T-cell (primary cell): ENCODE data around the gene MAP2K4. TPM values are rescaled to one million over a fixed set of nuclear protein-coding genes. Genes with fewer than 3 reads are reported as not detected.

Experiments used
- ATAC-seq, 4 experiments: fragments of 200-7000 bp in 3 of 4; fragments of 150-1000 bp in 1 of 4; cut with Tn5 transposase; replicated peaks in 1 of 4; 1 replicate in 3 of 4; 2 replicates in 1 of 4; pipeline ENCODE4 v1.10.0; 2021; ENCODE audit warnings: moderate library complexity in 3 of 4, mild to moderate bottlenecking in 2 of 4, moderate number of reproducible peaks in 1 of 4
- CTCF ChIA-PET, 2 donors: fragments of 300-600 bp; sonication (Branson Sonifier 250); formaldehyde crosslinking; loops; one replicate each; lab custom pipeline; 2022; ENCODE audit warnings: antibody characterized with exemption in 2 of 2; lab: Charles Lee
- POLR2A ChIA-PET, 2 donors: fragments of 300-600 bp; sonication (Branson Sonifier 250); formaldehyde crosslinking; loops; one replicate each; lab custom pipeline; 2022; ENCODE audit warnings: antibody characterized with exemption in 2 of 2; lab: Charles Lee
- DNase-seq, 35 experiments: peaks; one replicate each; pipeline versions ENCODE4 v3.0.0 to v3.0.0-alpha.2; 2013 to 2023
- H3K27ac ChIP-seq: one replicate; pipeline ENCODE4 v1.5.1; 2013; ENCODE audit warnings: low read length
- H3K27me3 ChIP-seq, 2 experiments: replicated peaks in 1 of 2; 1 replicate in 1 of 2; 2 replicates in 1 of 2; pipeline versions ENCODE4 v1.6.1 to v1.7.0; 2013; ENCODE audit warnings: low read length in 1 of 2, mixed read lengths in 1 of 2; ENCODE audit not compliant: control insufficient read depth in 2 of 2, insufficient read depth in 2 of 2; ENCODE audit errors: extremely low read depth in 1 of 2
- H3K36me3 ChIP-seq, 2 donors: 1 replicate in 1 of 2; 2 replicates in 1 of 2; pipeline versions ENCODE4 v1.6.1 to v1.7.0; 2013; ENCODE audit warnings: low read length in 1 of 2; ENCODE audit not compliant: control insufficient read depth in 2 of 2, insufficient read depth in 1 of 2; ENCODE audit errors: extremely low read depth in 1 of 2
- H3K4me1 ChIP-seq, 2 experiments: 1 replicate in 1 of 2; 2 replicates in 1 of 2; pipeline versions ENCODE4 v1.6.1 to v1.7.0; 2013; ENCODE audit warnings: low read length in 2 of 2, mixed read lengths in 1 of 2; ENCODE audit not compliant: insufficient read depth in 2 of 2, control insufficient read depth in 1 of 2; ENCODE audit errors: extremely low read depth in 1 of 2
- H3K4me3 ChIP-seq, 2 donors: 1 replicate in 1 of 2; 2 replicates in 1 of 2; pipeline versions ENCODE4 v1.5.1 to v1.7.0; 2013; ENCODE audit warnings: mild to moderate bottlenecking in 2 of 2, low read length in 1 of 2, moderate library complexity in 1 of 2; ENCODE audit not compliant: control insufficient read depth in 1 of 2; ENCODE audit errors: extremely low read depth in 1 of 2
- H3K9me3 ChIP-seq: 2 replicates; pipeline ENCODE4 v1.7.0; 2013
- H3K27ac Mint-ChIP-seq, 2 donors: one replicate each; pipeline ENCODE4 v1.8.0; 2020 to 2021; ENCODE audit warnings: mild to moderate bottlenecking in 2 of 2, mixed read lengths in 2 of 2
- H3K27me3 Mint-ChIP-seq, 2 donors: one replicate each; pipeline ENCODE4 v1.8.0; 2021 to 2022; ENCODE audit warnings: mixed read lengths in 2 of 2
- H3K36me3 Mint-ChIP-seq: one replicate; pipeline ENCODE4 v1.8.0; 2021; ENCODE audit warnings: mixed read lengths
- H3K4me1 Mint-ChIP-seq, 3 donors: one replicate each; pipeline ENCODE4 v1.8.0; 2020 to 2022; ENCODE audit warnings: mixed read lengths in 3 of 3, mild to moderate bottlenecking in 1 of 3
- H3K4me3 Mint-ChIP-seq, 3 donors: one replicate each; pipeline ENCODE4 v1.8.0; 2020 to 2022; ENCODE audit warnings: mild to moderate bottlenecking in 3 of 3, mixed read lengths in 3 of 3, moderate library complexity in 3 of 3
- H3K9me3 Mint-ChIP-seq, 3 donors: one replicate each; pipeline ENCODE4 v1.8.0; 2020 to 2022; ENCODE audit warnings: mixed read lengths in 3 of 3
- WGBS: methylation state at CpG from one replicate; pipeline ENCODE4 v1.1.5; 2013; ENCODE audit warnings: missing lambda C conversion rate; ENCODE audit not compliant: insufficient coverage; 5-methylcytosine and 5-hydroxymethylcytosine counted together
- total RNA-seq, 35 experiments: library from RNA in 6 of 35; stranded (reverse) in 6 of 35; fragments of 120-200 nt in 1 of 35; gene quantifications; one replicate each; pipeline versions ENCODE4 v1.2.1 to v1.2.4 and lab custom pipeline; 2013 to 2026

MAP2K4 gene
- total RNA-seq, 5 donors from 2014 or later (not counting 1 experiment from before 2014, with no cell fraction given), result 29.4 to 34.6 (median 33.6) TPM

DNA sequence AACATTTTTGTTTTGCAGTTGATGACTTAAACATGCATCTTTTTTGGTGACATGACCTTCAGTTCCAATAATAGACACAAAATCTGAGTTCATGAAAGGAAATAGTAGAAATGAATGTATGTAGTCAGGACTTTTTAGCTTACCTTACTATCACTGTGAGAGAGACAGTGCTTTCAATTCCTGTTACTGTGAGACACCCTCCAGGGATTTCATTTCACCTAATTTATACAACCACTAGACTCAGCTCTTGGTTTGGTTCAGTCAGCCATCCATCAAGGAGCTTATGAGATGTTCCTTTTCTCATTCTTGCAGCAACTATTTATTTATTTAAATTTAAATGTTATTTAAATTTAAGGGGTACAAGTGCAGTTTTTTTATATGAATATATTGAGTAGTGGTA lies 77.9 kb downstream of the MAP2K4 start:
- H3K4me3 Mint-ChIP-seq, result no peak overlapping the region
- Histone ChIP-seq H3K9me3 (no peaks in the 10 kb centered on the region), H3K27me3 (no peaks in the 10 kb centered on the region), H3K4me1 (no peaks in the 10 kb centered on the region), H3K27ac (no peak overlapping the region), H3K4me3 (no peak overlapping the region), H3K36me3 (peaks cover 3 to 11% of the 10 kb centered on the region in 2 donors)
- ATAC-seq, result no peak
- H3K27me3 Mint-ChIP-seq, result no peaks in the 10 kb centered on the region
- no peaks in the 10 kb centered on the region for H3K9me3 Mint-ChIP-seq
- DNase-seq, result no peak
- ChIA-PET CTCF (interaction anchor here in 1 of 2 donors (0.6 kb wide), 1 partner anchor 194 kb away, joined by 3 read pairs; no protein-coding TSS in a partner anchor), POLR2A (no interaction called here)
- peaks cover 53% of the 10 kb centered on the region for H3K36me3 Mint-ChIP-seq
- H3K4me1 Mint-ChIP-seq, result peaks cover 5 to 13% (median 9%) of the 10 kb centered on the region in 3 donors
- no peak overlapping the region for H3K27ac Mint-ChIP-seq

DNA sequence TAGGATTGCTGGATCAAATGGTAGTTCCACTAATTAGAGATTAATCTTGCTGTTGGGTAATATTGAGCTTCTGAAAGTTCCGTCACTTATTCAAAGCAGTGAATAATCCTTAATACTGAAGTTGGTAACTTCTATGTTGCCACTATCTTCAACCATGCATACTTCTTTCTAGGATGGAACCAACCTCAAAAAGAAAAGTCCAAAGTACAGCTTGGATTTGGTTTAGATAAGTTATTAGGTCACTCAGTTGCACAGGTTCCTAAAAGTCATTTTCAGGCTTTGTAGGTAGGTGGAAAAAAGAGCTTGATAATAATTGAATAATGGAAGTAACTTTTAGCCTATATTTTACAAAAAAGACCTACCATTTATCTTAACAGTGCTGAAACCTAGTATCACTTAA lies 78.7 kb downstream of the MAP2K4 start:
- Mint-ChIP-seq H3K4me1 (peaks cover 5 to 13% (median 13%) of the 10 kb centered on the region in 3 donors), H3K4me3 (no peak overlapping the region), H3K9me3 (no peaks in the 10 kb centered on the region), H3K27ac (no peak overlapping the region), H3K27me3 (no peaks in the 10 kb centered on the region), H3K36me3 (peaks cover 56% of the 10 kb centered on the region)
- Histone ChIP-seq H3K9me3 (no peaks in the 10 kb centered on the region), H3K36me3 (peaks cover 3 to 11% of the 10 kb centered on the region in 2 donors), H3K27ac (no peak overlapping the region), H3K4me3 (no peak overlapping the region), H3K27me3 (no peaks in the 10 kb centered on the region), H3K4me1 (no peaks in the 10 kb centered on the region)
- no peak for ATAC-seq
- WGBS, result no CpG with 5 or more reads among the region's 1 CpG
- CTCF ChIA-PET, result no interaction called here
- POLR2A ChIA-PET, result no interaction called here
- no peak for DNase-seq

DNA sequence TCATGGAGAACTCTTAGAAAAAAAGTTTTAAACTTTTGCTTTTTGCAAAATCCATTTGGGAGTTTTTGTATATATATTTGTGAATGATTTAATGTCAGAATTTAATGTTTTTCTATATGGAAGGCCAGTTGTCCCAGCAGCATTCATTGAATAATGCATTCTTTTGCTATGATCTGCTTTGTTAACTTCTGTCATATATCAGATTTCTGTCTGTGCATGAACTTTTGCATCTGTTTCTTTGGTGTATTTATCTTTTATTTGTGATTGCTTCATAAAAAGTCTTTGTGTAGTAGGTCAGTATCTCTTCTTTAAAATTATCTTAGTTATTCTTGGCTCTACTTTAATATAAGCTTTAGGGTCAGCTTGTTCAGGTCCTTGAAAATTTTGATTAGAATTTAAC lies 84.2 kb downstream of the MAP2K4 start:
- peaks cover 8 to 24% (median 17%) of the 10 kb centered on the region in 3 donors for H3K4me1 Mint-ChIP-seq
- ATAC-seq (no peak), DNase-seq (no peak)
- POLR2A ChIA-PET, result no interaction called here
- no peak overlapping the region for H3K4me3 Mint-ChIP-seq
- H3K36me3 Mint-ChIP-seq, result peaks cover 44% of the 10 kb centered on the region
- H3K27me3 Mint-ChIP-seq, result no peaks in the 10 kb centered on the region
- H3K27ac Mint-ChIP-seq, result no peak overlapping the region
- CTCF ChIA-PET, result no interaction called here
- no peaks in the 10 kb centered on the region for H3K9me3 ChIP-seq
- H3K4me1 ChIP-seq, result no peaks in the 10 kb centered on the region
- H3K4me3 ChIP-seq, result no peak overlapping the region
- H3K27me3 ChIP-seq, result no peaks in the 10 kb centered on the region
- H3K27ac ChIP-seq, result no peak overlapping the region
- H3K9me3 Mint-ChIP-seq, result no peaks in the 10 kb centered on the region
- peaks cover 0 to 3% of the 10 kb centered on the region in 2 donors for H3K36me3 ChIP-seq

GRCh38 chr17:12107905-12108304 lies 87.2 kb downstream of the MAP2K4 start:
- H3K27me3 ChIP-seq, result no peaks in the 10 kb centered on the region
- Mint-ChIP-seq H3K4me3 (no peak overlapping the region), H3K4me1 (peaks cover 3 to 15% (median 13%) of the 10 kb centered on the region in 3 donors), H3K27ac (no peak overlapping the region), H3K27me3 (no peaks in the 10 kb centered on the region), H3K9me3 (no peaks in the 10 kb centered on the region), H3K36me3 (peaks cover 43% of the 10 kb centered on the region)
- H3K27ac ChIP-seq, result no peak overlapping the region
- CTCF ChIA-PET, result interaction anchor here in 1 of 2 donors (0.6 kb wide), 1 partner anchor 73 kb away, joined by 3 read pairs; no protein-coding TSS in a partner anchor
- DNase-seq, result no peak
- no peak for ATAC-seq
- H3K9me3 ChIP-seq, result no peaks in the 10 kb centered on the region
- peaks cover 3 to 10% of the 10 kb centered on the region in 2 donors for H3K36me3 ChIP-seq
- H3K4me3 ChIP-seq, result no peak overlapping the region
- H3K4me1 ChIP-seq, result no peaks in the 10 kb centered on the region
- POLR2A ChIA-PET, result no interaction called here
- WGBS, result no CpG with 5 or more reads among the region's 1 CpG

- CTCF ChIA-PET, result no interaction called here
Measured at GRCh38 chr17:12110906-12111305, 90.2 kb downstream of the MAP2K4 start.

GRCh38 chr17:12113156-12113555 lies 92.5 kb downstream of the MAP2K4 start:
- no peak overlapping the region for H3K27ac Mint-ChIP-seq
- no peak overlapping the region for H3K4me3 ChIP-seq
- WGBS, result 100% methylated on average over 2 of the region's 2 CpGs
- H3K9me3 ChIP-seq, result no peaks in the 10 kb centered on the region
- H3K4me1 ChIP-seq, result no peaks in the 10 kb centered on the region
- H3K9me3 Mint-ChIP-seq, result no peaks in the 10 kb centered on the region
- H3K36me3 Mint-ChIP-seq, result peaks cover 67% of the 10 kb centered on the region
- no peak for DNase-seq
- H3K4me1 Mint-ChIP-seq, result no peaks in the 10 kb centered on the region
- CTCF ChIA-PET, result no interaction called here
- peaks cover 6 to 45% of the 10 kb centered on the region in 2 donors for H3K36me3 ChIP-seq
- H3K27me3 Mint-ChIP-seq, result no peaks in the 10 kb centered on the region
- POLR2A ChIA-PET, result no interaction called here
- H3K4me3 Mint-ChIP-seq, result no peak overlapping the region
- no peak overlapping the region for H3K27ac ChIP-seq
- H3K27me3 ChIP-seq, result no peaks in the 10 kb centered on the region
- ATAC-seq, result no peak

More at GRCh38 chr17:12110906-12111305, 90.2 kb downstream of the MAP2K4 start:
- Mint-ChIP-seq H3K36me3 (peaks cover 54% of the 10 kb centered on the region), H3K4me3 (no peak overlapping the region), H3K27ac (no peak overlapping the region), H3K9me3 (no peaks in the 10 kb centered on the region), H3K4me1 (peaks cover 0 to 2% (median 2%) of the 10 kb centered on the region in 3 donors), H3K27me3 (no peaks in the 10 kb centered on the region)
- Histone ChIP-seq H3K4me1 (no peaks in the 10 kb centered on the region), H3K4me3 (no peak overlapping the region), H3K9me3 (no peaks in the 10 kb centered on the region), H3K27ac (no peak overlapping the region), H3K36me3 (peaks cover 6 to 39% of the 10 kb centered on the region in 2 donors), H3K27me3 (no peaks in the 10 kb centered on the region)
- DNase-seq (no peak), ATAC-seq (no peak)
- no CpG with 5 or more reads among the region's 2 CpGs for WGBS
- POLR2A ChIA-PET, result no interaction called here
